Measurements from ENCODE around the gene RPL37.

DNA sequence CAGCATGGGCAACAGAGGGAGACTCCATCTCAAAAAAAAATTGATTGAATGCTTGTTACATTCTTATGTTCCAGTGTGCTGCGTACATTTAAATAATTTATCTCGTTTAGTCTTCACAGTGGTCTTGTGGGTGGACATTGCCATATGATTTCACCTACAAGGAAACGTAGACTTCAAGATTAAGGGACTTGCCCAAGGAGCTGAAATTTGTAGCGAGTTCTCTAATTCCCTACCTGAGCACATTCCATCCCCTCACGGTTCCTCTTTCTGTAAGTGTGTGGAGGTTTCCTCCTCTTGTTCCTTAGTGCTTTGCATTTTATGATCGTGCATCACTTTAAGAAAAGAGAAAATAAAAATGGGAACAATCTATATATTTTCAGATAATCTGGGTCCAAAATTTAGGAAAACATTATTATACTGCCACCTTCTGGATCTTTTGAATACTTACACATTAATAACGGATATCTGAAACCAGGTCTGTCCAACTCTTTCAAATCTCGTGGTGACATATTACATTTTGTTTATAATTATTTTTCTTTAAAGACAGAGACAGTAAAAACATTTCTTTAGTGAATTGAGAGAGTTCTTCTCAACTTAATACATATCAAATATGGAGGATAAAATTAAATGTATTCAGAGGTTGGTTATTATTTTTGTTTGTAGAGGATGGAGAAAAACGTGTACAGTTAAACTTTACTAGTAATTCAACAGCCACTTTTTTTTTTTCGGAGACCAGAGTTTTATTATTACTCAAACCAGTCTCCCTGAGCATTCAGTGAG is 44.3 kb upstream of the RPL37 start:
- TF ChIP-seq, protein P1, sequence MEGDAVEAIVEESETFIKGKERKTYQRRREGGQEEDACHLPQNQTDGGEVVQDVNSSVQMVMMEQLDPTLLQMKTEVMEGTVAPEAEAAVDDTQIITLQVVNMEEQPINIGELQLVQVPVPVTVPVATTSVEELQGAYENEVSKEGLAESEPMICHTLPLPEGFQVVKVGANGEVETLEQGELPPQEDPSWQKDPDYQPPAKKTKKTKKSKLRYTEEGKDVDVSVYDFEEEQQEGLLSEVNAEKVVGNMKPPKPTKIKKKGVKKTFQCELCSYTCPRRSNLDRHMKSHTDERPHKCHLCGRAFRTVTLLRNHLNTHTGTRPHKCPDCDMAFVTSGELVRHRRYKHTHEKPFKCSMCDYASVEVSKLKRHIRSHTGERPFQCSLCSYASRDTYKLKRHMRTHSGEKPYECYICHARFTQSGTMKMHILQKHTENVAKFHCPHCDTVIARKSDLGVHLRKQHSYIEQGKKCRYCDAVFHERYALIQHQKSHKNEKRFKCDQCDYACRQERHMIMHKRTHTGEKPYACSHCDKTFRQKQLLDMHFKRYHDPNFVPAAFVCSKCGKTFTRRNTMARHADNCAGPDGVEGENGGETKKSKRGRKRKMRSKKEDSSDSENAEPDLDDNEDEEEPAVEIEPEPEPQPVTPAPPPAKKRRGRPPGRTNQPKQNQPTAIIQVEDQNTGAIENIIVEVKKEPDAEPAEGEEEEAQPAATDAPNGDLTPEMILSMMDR (optimal IDR thresholded peaks at IDR 0.05 in 1 of 3, IDR thresholded peaks at IDR 0.05 in 1 of 3, conservative IDR thresholded peaks at IDR 0.05 in 1 of 3; ENCODE audit: extremely low read depth in 1 of 3, insufficient read depth in 2 of 3, low read length in 3 of 3) = peak in 2 of 3 experiments; percentile 13
- TF ChIP-seq EZH2 (IDR thresholded peaks at IDR 0.05; ENCODE audit: low read length) = no peak

All from keratinocyte (primary cell).